H1 (cell line): ENCODE data around the gene PARP1. TPM values are rescaled to one million over a fixed set of nuclear protein-coding genes. Genes with fewer than 3 reads are reported as not detected.

Experiments used
- CTCF ChIA-PET: fragments of 300-600 bp; sonication (Branson Sonifier 250); formaldehyde crosslinking; loops from one replicate; lab custom pipeline; 2021; ENCODE audit not compliant: partially characterized antibody; lab: Charles Lee
- POLR2A ChIA-PET: fragments of 300-600 bp; sonication (Branson Sonifier 250); formaldehyde crosslinking; loops from one replicate; lab custom pipeline; 2021; ENCODE audit warnings: inconsistent platforms; ENCODE audit not compliant: partially characterized antibody; lab: Charles Lee
- DNase-seq, 2 experiments: peaks; one replicate each; pipeline versions ENCODE4 v3.0.0 to v3.0.0-alpha.2; 2010 to 2022; ENCODE audit warnings: low spot score in 2 of 2, low read depth in 1 of 2, mixed read lengths in 1 of 2
- FAIRE-seq: peaks from 2 replicates; lab custom pipeline; 2011; peaks lifted over from hg19 to GRCh38; lab: Jason Lieb, UNC
- H2AFZ ChIP-seq: 2 replicates; pipeline ENCODE4 v1.8.1; 2012; ENCODE audit warnings: low read length, inconsistent platforms
- H2AK5ac ChIP-seq: 2 replicates; pipeline ENCODE4 v1.6.1; 2013; ENCODE audit warnings: low read depth, low read length
- H2BK120ac ChIP-seq: replicated peaks from 2 replicates; pipeline ENCODE3; 2013; ENCODE audit warnings: low read depth, low read length, inconsistent platforms
- H2BK12ac ChIP-seq: 2 replicates; pipeline ENCODE4 v1.6.1; 2013; ENCODE audit warnings: low read depth, low read length
- H2BK15ac ChIP-seq: 2 replicates; pipeline ENCODE4 v1.6.1; 2013; ENCODE audit warnings: low read length
- H2BK20ac ChIP-seq: 2 replicates; pipeline ENCODE4 v1.6.1; 2013; ENCODE audit warnings: low read length
- H2BK5ac ChIP-seq: 2 replicates; pipeline ENCODE4 v1.6.1; 2013; ENCODE audit warnings: low read depth, low read length
- H3K14ac ChIP-seq: 2 replicates; pipeline ENCODE4 v1.6.1; 2013; ENCODE audit warnings: inconsistent platforms; ENCODE audit not compliant: insufficient read length
- H3K18ac ChIP-seq: 2 replicates; pipeline ENCODE4 v1.6.1; 2013; ENCODE audit warnings: low read length; ENCODE audit errors: extremely low read depth
- H3K23ac ChIP-seq: 2 replicates; pipeline ENCODE4 v1.6.1; 2013; ENCODE audit warnings: inconsistent platforms; ENCODE audit not compliant: insufficient read length
- H3K23me2 ChIP-seq: 2 replicates; pipeline ENCODE4 v1.6.1; 2013; ENCODE audit warnings: low read depth, low read length
- H3K27ac ChIP-seq: 2 replicates; pipeline ENCODE4 v1.6.1; 2011; ENCODE audit warnings: low read depth, low read length, inconsistent platforms
- H3K27me3 ChIP-seq, 4 experiments: replicated peaks in 1 of 4; 1 replicate in 1 of 4; 2 replicates in 3 of 4; pipeline versions ENCODE4 v1.6.1 to v1.8.1; 2011 to 2013; ENCODE audit warnings: low read length in 3 of 4, mild to moderate bottlenecking in 3 of 4, inconsistent platforms in 2 of 4, mixed read lengths in 2 of 4, moderate library complexity in 1 of 4; ENCODE audit not compliant: control insufficient read depth in 3 of 4, insufficient read depth in 3 of 4; ENCODE audit errors: extremely low read depth in 1 of 4
- H3K36me3 ChIP-seq, 4 experiments: 2 replicates each; pipeline versions ENCODE4 v1.6.1 to v1.8.1; 2011 to 2013; ENCODE audit warnings: mild to moderate bottlenecking in 4 of 4, low read length in 3 of 4, moderate library complexity in 2 of 4, control low read depth in 1 of 4, inconsistent platforms in 1 of 4; ENCODE audit not compliant: insufficient read depth in 4 of 4, control insufficient read depth in 2 of 4
- H3K4ac ChIP-seq: replicated peaks from 2 replicates; pipeline ENCODE3; 2013; ENCODE audit warnings: low read length, low read depth, mixed read lengths, inconsistent platforms; ENCODE audit not compliant: insufficient read length
- H3K4me1 ChIP-seq, 4 experiments: replicated peaks in 1 of 4; 1 replicate in 1 of 4; 2 replicates in 3 of 4; pipeline versions ENCODE4 v1.6.1 to v1.8.1; 2011 to 2013; ENCODE audit warnings: low read length in 3 of 4, inconsistent platforms in 2 of 4, mixed read lengths in 1 of 4; ENCODE audit not compliant: insufficient read depth in 4 of 4, control insufficient read depth in 3 of 4
- H3K4me2 ChIP-seq, 2 experiments: 2 replicates each; pipeline versions ENCODE4 v1.6.1 to v1.8.1; 2011 to 2013; ENCODE audit warnings: low read depth in 2 of 2, low read length in 2 of 2, control low read depth in 1 of 2, inconsistent platforms in 1 of 2, mild to moderate bottlenecking in 1 of 2; ENCODE audit not compliant: insufficient read depth in 1 of 2
- H3K4me3 ChIP-seq, 4 experiments: fragments of 200-600, 300-600 bp in 1 of 4; sonication (generic), shearing (Covaris generic), sonication (Bioruptor Twin) in 1 of 4; 2 replicates each; pipeline versions ENCODE4 v1.5.1 to v1.8.1; 2011 to 2016; ENCODE audit warnings: low read length in 4 of 4, low read depth in 3 of 4, control low read depth in 2 of 4, inconsistent platforms in 2 of 4, mild to moderate bottlenecking in 2 of 4, mixed read lengths in 1 of 4, moderate library complexity in 1 of 4; ENCODE audit not compliant: insufficient read depth in 2 of 4; ENCODE audit errors: extremely low read depth in 1 of 4
- H3K56ac ChIP-seq: replicated peaks from 2 replicates; pipeline ENCODE3; 2013; ENCODE audit warnings: low read depth, mild to moderate bottlenecking, mixed read lengths, low read length, inconsistent platforms; ENCODE audit not compliant: insufficient read length
- H3K79me1 ChIP-seq: 2 replicates; pipeline ENCODE4 v1.6.1; 2013; ENCODE audit warnings: low read depth, low read length, control low read depth
- H3K79me2 ChIP-seq, 2 experiments: 2 replicates each; pipeline versions ENCODE4 v1.6.1 to v1.8.1; 2012 to 2013; ENCODE audit warnings: low read length in 2 of 2, mild to moderate bottlenecking in 2 of 2, inconsistent platforms in 1 of 2; ENCODE audit not compliant: insufficient read depth in 2 of 2, control insufficient read depth in 1 of 2
- H3K9ac ChIP-seq, 4 experiments: replicated peaks in 1 of 4; 1 replicate in 1 of 4; 2 replicates in 3 of 4; pipeline versions ENCODE4 v1.6.1 to v1.8.1; 2011 to 2013; ENCODE audit warnings: low read depth in 3 of 4, low read length in 3 of 4, control low read depth in 2 of 4, mild to moderate bottlenecking in 2 of 4, moderate library complexity in 2 of 4, inconsistent platforms in 1 of 4; ENCODE audit errors: extremely low read depth in 1 of 4
- H3K9me3 ChIP-seq, 2 experiments: 2 replicates each; pipeline versions ENCODE4 v1.6.1 to v1.8.1; 2012 to 2013; ENCODE audit warnings: mild to moderate bottlenecking in 2 of 2, moderate library complexity in 2 of 2, control low read depth in 1 of 2, inconsistent platforms in 1 of 2, low read depth in 1 of 2, low read length in 1 of 2, mixed read lengths in 1 of 2; ENCODE audit not compliant: insufficient read depth in 2 of 2
- H4K20me1 ChIP-seq, 2 experiments: replicated peaks in 1 of 2; 2 replicates each; pipeline versions ENCODE3 to v1.8.1; 2011 to 2013; ENCODE audit warnings: inconsistent platforms in 2 of 2, low read length in 2 of 2, mild to moderate bottlenecking in 1 of 2; ENCODE audit not compliant: insufficient read depth in 2 of 2, control insufficient read depth in 1 of 2
- H4K5ac ChIP-seq: 2 replicates; pipeline ENCODE4 v1.6.1; 2013; ENCODE audit warnings: low read length, low read depth, mixed read lengths, inconsistent platforms; ENCODE audit not compliant: insufficient read length
- H4K8ac ChIP-seq: 2 replicates; pipeline ENCODE4 v1.8.0; 2013; ENCODE audit warnings: mild to moderate bottlenecking, moderate library complexity, low read length, inconsistent platforms; ENCODE audit not compliant: insufficient read depth; ENCODE audit errors: extremely low read depth
- H4K91ac ChIP-seq: replicated peaks from 2 replicates; pipeline ENCODE3; 2013; ENCODE audit warnings: low read length, mixed read lengths, inconsistent platforms; ENCODE audit not compliant: insufficient read length
- ASH2L ChIP-seq: fragments of 200-600, 300-600 bp; sonication (generic); IDR thresholded peaks from one replicate; pipeline ENCODE4 v1.7.1; 2017; ENCODE audit warnings: low read length
- CREB1 ChIP-seq: IDR thresholded peaks from 2 replicates; pipeline ENCODE4 v1.6.1; 2012; ENCODE audit warnings: inconsistent platforms
- JUN ChIP-seq: IDR thresholded peaks from 2 replicates; pipeline ENCODE4 v1.6.1; 2011; ENCODE audit warnings: low read depth, mild to moderate bottlenecking, improper control_type of control experiment, low read length
- MAFK ChIP-seq: IDR thresholded peaks from 2 replicates; pipeline ENCODE4 v1.6.1; 2012; ENCODE audit warnings: low read depth, mild to moderate bottlenecking, improper control_type of control experiment, low read length
- NANOG ChIP-seq: IDR thresholded peaks from 2 replicates; pipeline ENCODE4 v1.6.1; 2011; ENCODE audit warnings: low read length, low read depth, mild to moderate bottlenecking, inconsistent platforms; ENCODE audit not compliant: insufficient read depth, poor library complexity, severe bottlenecking
- RFX5 ChIP-seq: IDR thresholded peaks from 2 replicates; pipeline ENCODE4 v1.6.1; 2011; ENCODE audit warnings: low read depth, low read length, improper control_type of control experiment, borderline replicate concordance
- RXRA ChIP-seq: IDR thresholded peaks from 2 replicates; pipeline ENCODE4 v1.6.1; 2011; ENCODE audit warnings: low read depth, mild to moderate bottlenecking, low read length, moderate library complexity; ENCODE audit not compliant: insufficient read depth
- SAP30 ChIP-seq: fragments of 300-600 bp; sonication (generic); IDR thresholded peaks from 2 replicates; pipeline ENCODE4 v1.7.1; 2012; ENCODE audit warnings: low read length, moderate library complexity, mild to moderate bottlenecking, inconsistent platforms; ENCODE audit not compliant: insufficient read depth, insufficient replicate concordance
- SIN3A ChIP-seq, 2 experiments: IDR thresholded peaks in 1 of 2; conservative IDR thresholded peaks in 1 of 2; 2 replicates each; pipeline ENCODE4 v1.6.1; 2011 to 2012; ENCODE audit warnings: low read length in 2 of 2, improper control_type of control experiment in 1 of 2, low read depth in 1 of 2, mild to moderate bottlenecking in 1 of 2
- SP2 ChIP-seq: IDR thresholded peaks from 2 replicates; pipeline ENCODE4 v1.6.1; 2012; ENCODE audit warnings: mild to moderate bottlenecking, low read length, inconsistent platforms
- WGBS, 2 experiments: shearing (Covaris generic) in 1 of 2; methylation state at CpG; one replicate each; pipeline versions ENCODE4 v1.1.6 to v1.1.7; 2013 to 2015; ENCODE audit warnings: low lambda C conversion rate in 2 of 2, mixed read lengths in 2 of 2, inconsistent platforms in 1 of 2, low coverage in 1 of 2, missing lambda C conversion rate in 1 of 2; ENCODE audit not compliant: insufficient replicate concordance in 2 of 2, insufficient coverage in 1 of 2, insufficient read length in 1 of 2; ENCODE audit errors: extremely low coverage in 1 of 2, missing lambda C conversion rate in 1 of 2; 5-methylcytosine and 5-hydroxymethylcytosine counted together
- polyA plus RNA-seq, 7 experiments: library from polyadenylated mRNA; depleted of rRNA in 3 of 7; stranded (reverse) in 5 of 7; unstranded in 2 of 7; fragments of >200 nt in 5 of 7; fragments of 200-250 nt in 2 of 7; gene quantifications; 1 replicate in 5 of 7; 2 replicates in 1 of 7; 4 replicates in 1 of 7; pipeline versions ENCODE4 v1.2.1 to v1.2.3, GENCODE V29; 2011 to 2013; ENCODE audit warnings: missing spikeins in 2 of 7, mixed read lengths in 2 of 7
- total RNA-seq: library from RNA; stranded (reverse); fragmentation: NEBNext Ultra II Directional; extraction: Animal tissue kit (Norgen Biotek cat#: 25700); gene quantifications from 2 replicates; pipeline ENCODE4 v1.2.1, GENCODE V29; 2021

PARP1 gene
- total and polyA plus RNA-seq, 2 of the 8 experiments (the other 6 are each of a cell fraction or from before 2014, with no cell fraction given), result 416 to 441 TPM

DNA sequence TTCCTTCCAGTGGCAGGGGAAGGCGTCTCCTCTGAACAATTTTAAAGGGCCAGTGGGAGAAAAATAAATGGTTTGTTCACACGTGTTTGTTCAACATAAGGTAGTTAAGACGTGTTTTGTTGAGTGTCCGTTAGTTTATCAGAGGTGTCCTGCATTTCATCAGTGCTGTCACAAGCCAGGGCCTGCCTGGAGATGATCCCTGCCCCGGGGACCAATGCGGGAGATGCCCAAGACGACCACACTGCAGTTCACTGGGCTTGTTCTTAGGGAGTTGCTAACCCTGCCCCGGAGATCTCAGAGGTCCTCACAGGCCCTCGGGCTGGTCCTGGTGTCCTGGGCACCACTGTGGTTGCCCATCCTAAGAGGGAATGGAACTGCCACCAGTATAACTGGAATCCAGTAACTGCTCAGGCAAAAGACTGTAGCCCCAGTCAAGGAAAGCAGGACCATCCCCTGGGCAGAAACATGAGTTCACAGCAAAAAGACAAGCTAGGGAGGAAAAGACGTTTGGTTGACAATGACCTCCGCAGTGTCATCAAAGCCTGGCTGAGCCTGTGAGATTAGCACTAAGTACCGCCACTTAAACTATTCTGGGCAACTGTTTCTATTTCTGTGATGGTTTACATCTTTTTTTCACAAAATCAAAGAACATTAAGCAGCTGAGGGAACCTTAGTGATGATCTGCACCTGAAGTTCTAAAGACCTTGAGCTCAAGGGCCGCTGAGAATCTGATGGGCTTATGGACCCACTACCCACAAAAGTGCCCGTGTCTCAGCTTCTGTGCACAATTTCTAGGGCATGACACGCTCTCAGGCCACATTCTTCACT, 54.0 kb downstream of the PARP1 start:
- H2BK20ac ChIP-seq, result no peak overlapping the region
- no peaks in the 10 kb centered on the region for H3K79me2 ChIP-seq
- H3K18ac ChIP-seq, result no peak overlapping the region
- H3K36me3 ChIP-seq, result peaks cover 0 to 26% (median 8%) of the 10 kb centered on the region in 4 experiments; a peak in 7 of 8 replicates
- no peaks in the 10 kb centered on the region for H3K4me1 ChIP-seq
- no peak overlapping the region for H2BK15ac ChIP-seq
- H3K56ac ChIP-seq, result no peak overlapping the region
- WGBS, 2 experiments, result 86% methylated on average over 15 of the region's 15 CpGs; no CpG with 5 or more reads in 1 of the 2 experiments
- no peaks in the 10 kb centered on the region for H3K23me2 ChIP-seq
- ChIA-PET CTCF (interaction anchor here (0.6 to 1.3 kb wide), 2 partner anchors 53 to 194 kb away, joined by 3 read pairs; no protein-coding TSS in a partner anchor), POLR2A (interaction anchor here (0.6 to 2.3 kb wide), 8 partner anchors 9 to 194 kb away, joined by 3 to 11 read pairs (median 4); partner anchors contain the start of gene LIN9)
- H3K4ac ChIP-seq, result no peak overlapping the region
- DNase-seq (no peak), FAIRE-seq (no peak)
- H3K79me1 ChIP-seq, result no peaks in the 10 kb centered on the region; the same call in 1 of the 2 replicates
- no peak overlapping the region for H3K9ac ChIP-seq
- no peak overlapping the region for H4K91ac ChIP-seq
- H3K27ac ChIP-seq, result no peak overlapping the region
- no peaks in the 10 kb centered on the region for H4K20me1 ChIP-seq
- no peak overlapping the region for H3K14ac ChIP-seq
- no peaks in the 10 kb centered on the region for H3K9me3 ChIP-seq
- H3K4me3 ChIP-seq, result no peak overlapping the region
- H3K4me2 ChIP-seq, result no peak overlapping the region
- H2AFZ ChIP-seq, result no peak overlapping the region
- H2BK12ac ChIP-seq, result no peak overlapping the region
- TF ChIP-seq CREB1 (no peak), RXRA (no peak), NANOG (no peak), ASH2L (no peak), MAFK (no peak), RFX5 (no peak), JUN (no peak), SIN3A (conservative IDR thresholded peaks at IDR 0.05 in 1 of 2, IDR thresholded peaks at IDR 0.05 in 1 of 2; ENCODE audit: low read depth in 1 of 2, low read length in 2 of 2) (no peak), SAP30 (no peak), SP2 (no peak)
- H2BK120ac ChIP-seq, result no peak overlapping the region
- H2BK5ac ChIP-seq, result no peak overlapping the region
- no peak overlapping the region for H2AK5ac ChIP-seq
- H4K5ac ChIP-seq, result no peak overlapping the region
- H3K23ac ChIP-seq, result no peak overlapping the region
- no peak overlapping the region for H4K8ac ChIP-seq
- no peaks in the 10 kb centered on the region for H3K27me3 ChIP-seq
